ENCODE data around the gene CD82.

DNA sequence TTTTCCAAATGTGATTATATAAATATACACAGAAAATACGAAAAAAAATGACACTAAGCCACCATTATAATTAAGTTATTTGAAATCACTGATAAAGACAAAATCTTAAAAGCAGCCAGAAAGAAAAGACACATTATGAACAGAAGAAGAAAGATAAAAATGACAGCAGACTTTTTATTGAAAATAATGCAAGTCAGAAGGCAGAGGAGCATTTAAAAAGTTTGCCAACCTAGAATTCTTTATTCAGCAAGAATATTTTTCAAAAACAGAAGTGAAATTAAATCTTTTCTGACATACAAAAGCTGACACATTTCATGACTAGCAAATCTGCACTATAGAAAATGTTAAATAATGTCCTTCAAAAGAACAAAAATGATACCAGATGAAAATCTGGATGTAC lies 77.8 kb downstream of the CD82 start:
- no peak for TF ChIP-seq CTCF (IDR thresholded peaks at IDR 0.05)
- no peak for TF ChIP-seq REST (IDR thresholded peaks at IDR 0.05; ENCODE audit: insufficient read depth in 1 of 2, low read depth in 2 of 2, low read length in 1 of 2)
- TF ChIP-seq SIN3A (IDR thresholded peaks at IDR 0.05; ENCODE audit: borderline replicate concordance, insufficient read depth, low read depth, low read length) = no peak
